K562 (cell line): ENCODE measurements around the gene OR51B2. TPM values are rescaled to one million over a fixed set of nuclear protein-coding genes. Genes with fewer than 3 reads are reported as not detected.

Source experiments
- ATAC-seq: fragments of 200-7000 bp; cut with Tn5 transposase; 3 replicates; pipeline ENCODE4 v1.9.1; 2020; ENCODE audit warnings: moderate library complexity
- BruUV-seq: library from RNA; stranded (reverse); fragments of 400-500 nt; replicated peaks from 2 replicates; lab custom pipeline; 2021; lab: Mats Ljungman, UMichigan
- CTCF ChIA-PET: fragments of 300-600 bp; formaldehyde crosslinking; extraction: SDS; loops from one replicate; lab custom pipeline; 2021; ENCODE audit warnings: low intra/inter-chr PET ratio; lab: Yijun Ruan, JAX
- POLR2A ChIA-PET: fragments of 300-600, 350-650 bp; sonication (Branson Sonifier 250); formaldehyde crosslinking; extraction: SDS; loops from one replicate; lab custom pipeline; 2021; ENCODE audit warnings: antibody characterized with exemption, inconsistent platforms; lab: Yijun Ruan, JAX
- DNase-seq, 4 experiments: peaks; one replicate each; pipeline versions ENCODE4 v3.0.0 to v3.0.0-alpha.2; 2011 to 2018; ENCODE audit warnings: low spot score in 3 of 4, mixed read lengths in 3 of 4; ENCODE audit errors: extremely low read depth in 1 of 4
- FAIRE-seq: peaks from 2 replicates; lab custom pipeline; 2011; peaks lifted over from hg19 to GRCh38; lab: Jason Lieb, UNC
- H2AFZ ChIP-seq: 2 replicates; pipeline ENCODE4 v1.6.0; 2011; ENCODE audit warnings: low read depth, low read length, control low read depth, inconsistent platforms
- H3K27ac ChIP-seq: fragments of 200-600 bp; 3 replicates; pipeline ENCODE4 v1.8.0; 2011; ENCODE audit warnings: low read depth, mild to moderate bottlenecking, control low read depth, inconsistent platforms, low read length, moderate library complexity, mixed read lengths; ENCODE audit errors: extremely low read depth
- H3K27me3 ChIP-seq, 2 experiments: fragments of 300-600 bp in 1 of 2; 2 replicates in 1 of 2; 3 replicates in 1 of 2; pipeline versions ENCODE4 v1.6.0 to v1.8.0; 2011; ENCODE audit warnings: inconsistent platforms in 2 of 2, low read length in 2 of 2, mild to moderate bottlenecking in 1 of 2, mixed read lengths in 1 of 2, moderate library complexity in 1 of 2; ENCODE audit not compliant: control insufficient read depth in 2 of 2, insufficient read depth in 2 of 2
- H3K36me3 ChIP-seq: fragments of 300-600 bp; 3 replicates; pipeline ENCODE4 v1.8.0; 2011; ENCODE audit warnings: mild to moderate bottlenecking, low read length, inconsistent platforms; ENCODE audit not compliant: control insufficient read depth, insufficient read depth
- H3K4me1 ChIP-seq, 2 experiments: fragments of 200-600 bp in 1 of 2; replicated peaks in 1 of 2; 2 replicates in 1 of 2; 3 replicates in 1 of 2; pipeline versions ENCODE4 v1.5.1 to v1.8.0; 2011; ENCODE audit warnings: inconsistent platforms in 2 of 2, low read length in 2 of 2, mild to moderate bottlenecking in 1 of 2, mixed read lengths in 1 of 2, moderate library complexity in 1 of 2; ENCODE audit not compliant: control insufficient read depth in 2 of 2, insufficient read depth in 2 of 2
- H3K4me2 ChIP-seq: 2 replicates; pipeline ENCODE4 v1.6.1; 2011; ENCODE audit warnings: low read length, control low read depth, inconsistent platforms, mixed read lengths; ENCODE audit not compliant: insufficient read depth
- H3K4me3 ChIP-seq: fragments of 200-600 bp; sonication (generic), shearing (Covaris generic); 2 replicates; pipeline ENCODE4 v1.5.1; 2016; ENCODE audit warnings: control low read depth, inconsistent platforms
- H3K79me2 ChIP-seq: fragments of 200-600 bp; 3 replicates; pipeline ENCODE4 v1.8.0; 2011; ENCODE audit warnings: low read length, inconsistent platforms; ENCODE audit not compliant: control insufficient read depth, insufficient read depth
- H3K9ac ChIP-seq, 2 experiments: 2 replicates each; pipeline versions ENCODE4 v1.6.0 to v1.6.1; 2011; ENCODE audit warnings: low read depth in 2 of 2, low read length in 2 of 2, control low read depth in 1 of 2, inconsistent platforms in 1 of 2, mild to moderate bottlenecking in 1 of 2, mixed read lengths in 1 of 2; ENCODE audit not compliant: insufficient read depth in 1 of 2
- H3K9me1 ChIP-seq: one replicate; pipeline ENCODE4 v1.6.0; 2011; ENCODE audit warnings: inconsistent platforms, mild to moderate bottlenecking, low read length, moderate library complexity; ENCODE audit not compliant: control insufficient read depth, insufficient read depth
- H3K9me3 ChIP-seq: replicated peaks from 2 replicates; pipeline ENCODE4 v1.5.1; 2011; ENCODE audit warnings: low read depth, low read length, inconsistent platforms; ENCODE audit not compliant: control insufficient read depth, insufficient read depth
- H4K20me1 ChIP-seq: replicated peaks from 2 replicates; pipeline ENCODE4 v1.6.1; 2011; ENCODE audit warnings: low read length, inconsistent platforms, mixed read lengths; ENCODE audit not compliant: control insufficient read depth, insufficient read depth
- HNRNPK ChIP-seq: fragments of 200-400 bp; formaldehyde crosslinking; IDR thresholded peaks from one replicate; pipeline ENCODE4 v1.6.1; 2018; ENCODE audit warnings: mild to moderate bottlenecking, low read depth, low read length; ENCODE audit not compliant: poor library complexity, severe bottlenecking
- KDM1A ChIP-seq, 2 experiments: fragments of 450-650 bp; IDR thresholded peaks; 2 replicates each; pipeline ENCODE4 v1.6.1; 2016; ENCODE audit warnings: mild to moderate bottlenecking in 2 of 2
- PCBP1 ChIP-seq: fragments of 200-400 bp; formaldehyde crosslinking; IDR thresholded peaks from 2 replicates; pipeline ENCODE4 v1.6.1; 2018; ENCODE audit warnings: mild to moderate bottlenecking, low read depth, low read length; ENCODE audit not compliant: poor library complexity, severe bottlenecking
- PCBP2 ChIP-seq: fragments of 200-400 bp; formaldehyde crosslinking; IDR thresholded peaks from 2 replicates; pipeline ENCODE4 v1.6.1; 2018; ENCODE audit warnings: low read length, low read depth, mild to moderate bottlenecking, moderate library complexity; ENCODE audit not compliant: poor library complexity, severe bottlenecking
- SP1 ChIP-seq: sonication (generic); formaldehyde crosslinking; IDR thresholded peaks from 2 replicates; pipeline ENCODE4 v1.8.1; 2022; ENCODE audit warnings: mild to moderate bottlenecking, missing genetic modification reagents
- U2AF1 ChIP-seq: fragments of 200-400 bp; formaldehyde crosslinking; optimal IDR thresholded peaks from 2 replicates; pipeline ENCODE3; 2017; ENCODE audit warnings: mild to moderate bottlenecking, low read depth, low read length, moderate library complexity
- ZNF699 ChIP-seq: fragments of 250-450 bp; sonication (Bioruptor Pico); IDR thresholded peaks from 2 replicates; pipeline ENCODE4 v1.8.0; 2021; ENCODE audit warnings: mild to moderate bottlenecking, moderate library complexity; ENCODE audit not compliant: insufficient replicate concordance
- WGBS: fragments of 100-300 bp; shearing (Covaris generic); methylation state at CpG from one replicate; pipeline ENCODE4 v1.1.6; 2016; ENCODE audit warnings: low coverage, mixed read lengths; ENCODE audit not compliant: insufficient coverage; ENCODE audit errors: missing lambda C conversion rate; 5-methylcytosine and 5-hydroxymethylcytosine counted together
- in situ Hi-C: fragments of 300-500 bp; cut with MboI; formaldehyde crosslinking; loops from 4 replicates; pipeline ENCODE4 v1.15.0; 2018; ENCODE audit warnings: inconsistent platforms, mixed read lengths
- intact Hi-C: fragments of 100-400 bp; cut with micrococcal nuclease; formaldehyde crosslinking; loops from 2 replicates; pipeline ENCODE4 v1.14.2; 2022
- polyA plus RNA-seq, 8 experiments: library from polyadenylated mRNA; depleted of rRNA in 4 of 8; stranded (reverse) in 5 of 8; unstranded in 3 of 8; fragments of >200 nt; fragmentation: Nextera tagmentation in 2 of 8; fragmentation: Illumina TruSeq in 1 of 8; extraction: Ambion mirVana in 2 of 8; extraction: Trizol in 1 of 8; gene quantifications; 2 replicates each; pipeline versions ENCODE4 v1.2.1 to v1.2.3, GENCODE V29; 2011 to 2014; ENCODE audit warnings: inconsistent platforms in 1 of 8, missing spikeins in 1 of 8
- total RNA-seq, 7 experiments: library from RNA; depleted of rRNA in 6 of 7; stranded (reverse); fragments of >200 nt in 6 of 7; fragmentation: Illumina TruSeq in 2 of 7; extraction: Trizol in 2 of 7; gene quantifications; 2 replicates each; pipeline versions ENCODE4 v1.2.1 to v1.2.3, GENCODE V29; 2011 to 2021; ENCODE audit warnings: low replicate concordance in 1 of 7
- TF ChIP-seq, protein P1 (sequence below), 2 experiments: fragments of 450-650 bp; IDR thresholded peaks; 2 replicates each; pipeline ENCODE4 v1.6.1; 2016
- TF ChIP-seq, protein P2 (sequence below), 2 experiments: fragments of 450-650 bp in 1 of 2; sonication (generic) in 1 of 2; formaldehyde crosslinking; conservative IDR thresholded peaks; 2 replicates each; pipeline versions ENCODE4 v1.4.0 to v1.8.1; 2020 to 2022; ENCODE audit warnings: mild to moderate bottlenecking in 1 of 2, missing genetic modification reagents in 1 of 2

Gene OR51B2
- total and polyA plus RNA-seq, 9 of the 15 experiments (the other 6 are each of a cell fraction or from before 2014, with no cell fraction given): 0.38 to 6.6 (median 4.0) TPM

DNA sequence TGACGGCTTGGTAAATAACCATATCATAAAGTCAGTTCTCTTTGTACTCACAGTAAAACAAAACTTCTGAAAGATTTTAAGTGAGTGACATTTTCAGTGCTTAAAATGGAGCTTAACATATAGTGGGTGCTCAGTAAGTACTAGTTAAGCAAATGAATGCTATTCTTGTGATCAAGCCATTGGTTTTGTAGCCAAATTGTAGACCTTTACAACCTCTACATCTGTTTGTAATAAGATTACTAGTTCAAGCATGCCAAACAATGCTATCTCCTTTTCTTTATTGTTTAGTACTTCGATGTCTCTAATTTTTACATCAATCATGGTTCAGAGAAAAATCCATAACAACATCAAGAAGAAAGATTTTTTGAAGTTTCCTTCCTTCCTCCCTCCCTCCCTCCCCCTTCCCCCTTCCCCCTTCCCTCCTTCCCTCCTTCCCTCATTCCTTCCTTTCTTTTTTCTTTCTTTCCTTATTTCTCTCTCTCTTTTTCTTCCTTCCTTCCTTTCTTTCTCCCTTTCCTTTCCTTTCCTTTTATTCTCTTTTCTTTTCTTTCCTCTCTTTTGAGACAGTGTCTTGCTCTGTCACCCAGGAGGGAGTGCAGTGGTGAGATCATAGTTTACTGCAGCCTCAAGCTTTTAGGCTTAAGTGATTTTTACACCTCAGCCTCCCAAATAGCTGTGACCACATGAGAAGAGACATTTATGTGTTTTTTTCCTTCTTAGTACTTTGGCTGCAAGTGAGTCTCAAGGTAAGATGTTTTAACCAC is 16.7 kb downstream of the OR51B2 start:
- FAIRE-seq (no peak), DNase-seq (no peak), ATAC-seq (peak; percentile 36; the same call in 1 of the 3 replicates)
- no peaks in the 10 kb centered on the region for H3K27me3 ChIP-seq
- no peaks in the 10 kb centered on the region for H3K9me1 ChIP-seq
- TF ChIP-seq, protein P1, sequence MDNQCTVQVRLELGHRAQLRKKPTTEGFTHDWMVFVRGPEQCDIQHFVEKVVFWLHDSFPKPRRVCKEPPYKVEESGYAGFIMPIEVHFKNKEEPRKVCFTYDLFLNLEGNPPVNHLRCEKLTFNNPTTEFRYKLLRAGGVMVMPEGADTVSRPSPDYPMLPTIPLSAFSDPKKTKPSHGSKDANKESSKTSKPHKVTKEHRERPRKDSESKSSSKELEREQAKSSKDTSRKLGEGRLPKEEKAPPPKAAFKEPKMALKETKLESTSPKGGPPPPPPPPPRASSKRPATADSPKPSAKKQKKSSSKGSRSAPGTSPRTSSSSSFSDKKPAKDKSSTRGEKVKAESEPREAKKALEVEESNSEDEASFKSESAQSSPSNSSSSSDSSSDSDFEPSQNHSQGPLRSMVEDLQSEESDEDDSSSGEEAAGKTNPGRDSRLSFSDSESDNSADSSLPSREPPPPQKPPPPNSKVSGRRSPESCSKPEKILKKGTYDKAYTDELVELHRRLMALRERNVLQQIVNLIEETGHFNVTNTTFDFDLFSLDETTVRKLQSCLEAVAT (IDR thresholded peaks at IDR 0.05): no peak
- peak; percentile 66 for TF ChIP-seq U2AF1
- peak; percentile 83 for TF ChIP-seq PCBP2
- TF ChIP-seq ZNF699 (CRISPR knock-in tag): no peak
- peak; percentile 65 for TF ChIP-seq PCBP1
- peak in 1 of 2 experiments; percentile 28; a peak in 1 of 4 replicates for TF ChIP-seq KDM1A (IDR thresholded peaks at IDR 0.05)
- TF ChIP-seq HNRNPK: peak; percentile 75
- TF ChIP-seq, protein P2, sequence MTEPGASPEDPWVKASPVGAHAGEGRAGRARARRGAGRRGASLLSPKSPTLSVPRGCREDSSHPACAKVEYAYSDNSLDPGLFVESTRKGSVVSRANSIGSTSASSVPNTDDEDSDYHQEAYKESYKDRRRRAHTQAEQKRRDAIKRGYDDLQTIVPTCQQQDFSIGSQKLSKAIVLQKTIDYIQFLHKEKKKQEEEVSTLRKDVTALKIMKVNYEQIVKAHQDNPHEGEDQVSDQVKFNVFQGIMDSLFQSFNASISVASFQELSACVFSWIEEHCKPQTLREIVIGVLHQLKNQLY (CRISPR knock-in tag; conservative IDR thresholded peaks at IDR 0.05): no peak
- no peak for TF ChIP-seq SP1 (CRISPR knock-in tag)
- H3K9me3 ChIP-seq: no peaks in the 10 kb centered on the region
- no peak overlapping the region for H3K9ac ChIP-seq
- H3K36me3 ChIP-seq: peaks cover 67% of the 10 kb centered on the region
- intact Hi-C loops (no loop called here), in situ Hi-C loops (no loop called here)
- ChIA-PET CTCF (no interaction called here), POLR2A (interaction anchor here (0.6 kb wide), 2 partner anchors 56 to 208 kb away, joined by 3 read pairs; no protein-coding TSS in a partner anchor)
- H3K27ac ChIP-seq: no peak overlapping the region
- BruUV-seq: no TSS peak
- peaks cover 0 to 3% of the 10 kb centered on the region in 2 experiments; a peak in 2 of 5 replicates for H3K4me1 ChIP-seq
- no peak overlapping the region for H3K4me2 ChIP-seq
- 75% methylated on average over 2 of the region's 2 CpGs for WGBS
- no peak overlapping the region for H3K4me3 ChIP-seq
- no peaks in the 10 kb centered on the region for H4K20me1 ChIP-seq
- no peak overlapping the region for H2AFZ ChIP-seq
- peaks cover 59% of the 10 kb centered on the region for H3K79me2 ChIP-seq
